Activated CD4-positive, alpha-beta T cell treated with anti-CD3 and anti-CD28 coated beads, Interleukin-2, amount 50 U/mL, for 16 hours (primary cell): ENCODE measurements around the gene SH2D4B.

Source experiments
- DNase-seq: peaks from one replicate; pipeline ENCODE4 v3.0.0-alpha.2; 2020

Gene SH2D4B

GRCh38 chr10:80647173-80647833, 109.6 kb downstream of the SH2D4B start:
- DNase-seq, result no peak

GRCh38 chr10:80648106-80648505, 110.4 kb downstream of the SH2D4B start:
- DNase-seq, result no peak

- no peak for DNase-seq
Measured at GRCh38 chr10:80649183-80649582, 111.5 kb downstream of the SH2D4B start.

- DNase-seq, result no peak
Measured at GRCh38 chr10:80655898-80656297, 118.2 kb downstream of the SH2D4B start.

- DNase-seq, result no peak
Measured at GRCh38 chr10:80658068-80658467, 120.4 kb downstream of the SH2D4B start.

- DNase-seq, result no peak
Measured at GRCh38 chr10:80659289-80659688, 121.6 kb downstream of the SH2D4B start.

- DNase-seq, result no peak
Measured at GRCh38 chr10:80660266-80660665, 122.6 kb downstream of the SH2D4B start.

GRCh38 chr10:80660736-80661135, 123.0 kb downstream of the SH2D4B start:
- no peak for DNase-seq

- no peak for DNase-seq
Measured at GRCh38 chr10:80661526-80661925, 123.8 kb downstream of the SH2D4B start.

- DNase-seq, result peak; percentile 65
Measured at GRCh38 chr10:80662429-80663261, 124.9 kb downstream of the SH2D4B start.

GRCh38 chr10:80664071-80664680, 126.5 kb downstream of the SH2D4B start:
- DNase-seq, result peak; percentile 46

- no peak for DNase-seq
Measured at GRCh38 chr10:80669485-80669884, 131.8 kb downstream of the SH2D4B start.

GRCh38 chr10:80670774-80671173, 133.1 kb downstream of the SH2D4B start:
- DNase-seq, result no peak

- no peak for DNase-seq
Measured at GRCh38 chr10:80671847-80672246, 134.1 kb downstream of the SH2D4B start.

- no peak for DNase-seq
Measured at GRCh38 chr10:80672613-80673012, 134.9 kb downstream of the SH2D4B start.

GRCh38 chr10:80674809-80675208, 137.1 kb downstream of the SH2D4B start:
- DNase-seq, result no peak

- DNase-seq, result no peak
Measured at GRCh38 chr10:80681142-80681541, 143.4 kb downstream of the SH2D4B start.

- DNase-seq, result peak; percentile 39
Measured at GRCh38 chr10:80684259-80684658, 146.6 kb downstream of the SH2D4B start.

GRCh38 chr10:80685355-80685754, 147.7 kb downstream of the SH2D4B start:
- no peak for DNase-seq

GRCh38 chr10:80686734-80687475, 149.2 kb downstream of the SH2D4B start:
- no peak for DNase-seq

- DNase-seq, result no peak
Measured at GRCh38 chr10:80687476-80687789, 149.7 kb downstream of the SH2D4B start.

- no peak for DNase-seq
Measured at GRCh38 chr10:80690434-80690833, 152.7 kb downstream of the SH2D4B start.

GRCh38 chr10:80691441-80691840, 153.7 kb downstream of the SH2D4B start:
- no peak for DNase-seq
